Caco-2 (cell line): ENCODE data around the gene TAAR1. TPM values are rescaled to one million over a fixed set of nuclear protein-coding genes. Genes with fewer than 3 reads are reported as not detected.

ENCODE experiments used
- BruUV-seq: library from RNA; stranded (reverse); fragments of 400-500 nt; replicated peaks from 2 replicates; lab custom pipeline; 2021; lab: Mats Ljungman, UMichigan
- CTCF ChIA-PET: fragments of 300-600 bp; sonication (Branson Sonifier 250); formaldehyde crosslinking; loops from one replicate; lab custom pipeline; 2022; ENCODE audit warnings: antibody characterized with exemption; lab: Charles Lee
- POLR2A ChIA-PET: fragments of 300-600 bp; sonication (Branson Sonifier 250); formaldehyde crosslinking; loops from one replicate; lab custom pipeline; 2022; ENCODE audit warnings: antibody characterized with exemption; lab: Charles Lee
- DNase-seq, 2 experiments: peaks; one replicate each; pipeline versions ENCODE4 v3.0.0 to v3.0.0-alpha.2; 2020 to 2022
- H3K27me3 ChIP-seq: replicated peaks from 2 replicates; pipeline ENCODE4 v1.6.0; 2011; ENCODE audit warnings: low read length; ENCODE audit not compliant: control insufficient read depth, insufficient read depth
- H3K36me3 ChIP-seq: 2 replicates; pipeline ENCODE4 v1.5.1; 2011; ENCODE audit warnings: low read length; ENCODE audit not compliant: control insufficient read depth, insufficient read depth
- H3K4me1 ChIP-seq: fragments of 250-450 bp; sonication (Bioruptor Pico); 2 replicates; pipeline ENCODE4 v1.5.1; 2020; ENCODE audit warnings: mild to moderate bottlenecking
- H3K4me3 ChIP-seq: 2 replicates; pipeline ENCODE4 v1.5.1; 2011; ENCODE audit warnings: low read depth, mild to moderate bottlenecking, control low read depth, low read length
- H3K9me3 ChIP-seq: fragments of 250-450 bp; sonication (Bioruptor Pico); 2 replicates; pipeline ENCODE4 v1.5.1; 2020; ENCODE audit warnings: mild to moderate bottlenecking, moderate library complexity
- H3K27ac Mint-ChIP-seq: one replicate; pipeline ENCODE4 v1.8.0; 2022; ENCODE audit warnings: mixed read lengths; ENCODE audit not compliant: unreplicated experiment
- H3K27me3 Mint-ChIP-seq: one replicate; pipeline ENCODE4 v1.8.0; 2022; ENCODE audit warnings: mixed read lengths; ENCODE audit not compliant: insufficient read depth, unreplicated experiment
- H3K36me3 Mint-ChIP-seq: one replicate; pipeline ENCODE4 v1.8.0; 2022; ENCODE audit warnings: mild to moderate bottlenecking, mixed read lengths; ENCODE audit not compliant: insufficient read depth, unreplicated experiment
- H3K4me1 Mint-ChIP-seq: one replicate; pipeline ENCODE4 v1.8.0; 2022; ENCODE audit warnings: low read depth, mixed read lengths; ENCODE audit not compliant: unreplicated experiment
- H3K4me3 Mint-ChIP-seq: one replicate; pipeline ENCODE4 v1.8.0; 2022; ENCODE audit warnings: mild to moderate bottlenecking, moderate library complexity, mixed read lengths; ENCODE audit not compliant: unreplicated experiment
- H3K9me3 Mint-ChIP-seq: one replicate; pipeline ENCODE4 v1.8.0; 2022; ENCODE audit warnings: mixed read lengths; ENCODE audit not compliant: unreplicated experiment
- intact Hi-C: fragments of 100-400 bp; cut with micrococcal nuclease; formaldehyde crosslinking; loops from one replicate; pipeline ENCODE4 v1.10.0; 2022; ENCODE audit not compliant: unreplicated experiment
- total RNA-seq: library from RNA; stranded (reverse); gene quantifications from 2 replicates; pipeline ENCODE4 v1.2.3, GENCODE V29; 2022
- TF ChIP-seq, protein P1 (sequence below), 2 experiments: fragments of 200-600 bp in 1 of 2; IDR thresholded peaks; 1 replicate in 1 of 2; 2 replicates in 1 of 2; pipeline versions ENCODE4 v1.5.1 to v1.8.0; 2011 to 2022; ENCODE audit warnings: antibody characterized with exemption in 1 of 2, control low read depth in 1 of 2, inconsistent platforms in 1 of 2, low read depth in 1 of 2, low read length in 1 of 2, mild to moderate bottlenecking in 1 of 2, moderate library complexity in 1 of 2; ENCODE audit not compliant: insufficient read depth in 1 of 2, severe bottlenecking in 1 of 2, unreplicated experiment in 1 of 2

Gene TAAR1
- total RNA-seq, 1 experiment from 2014 or later = not detected

DNA sequence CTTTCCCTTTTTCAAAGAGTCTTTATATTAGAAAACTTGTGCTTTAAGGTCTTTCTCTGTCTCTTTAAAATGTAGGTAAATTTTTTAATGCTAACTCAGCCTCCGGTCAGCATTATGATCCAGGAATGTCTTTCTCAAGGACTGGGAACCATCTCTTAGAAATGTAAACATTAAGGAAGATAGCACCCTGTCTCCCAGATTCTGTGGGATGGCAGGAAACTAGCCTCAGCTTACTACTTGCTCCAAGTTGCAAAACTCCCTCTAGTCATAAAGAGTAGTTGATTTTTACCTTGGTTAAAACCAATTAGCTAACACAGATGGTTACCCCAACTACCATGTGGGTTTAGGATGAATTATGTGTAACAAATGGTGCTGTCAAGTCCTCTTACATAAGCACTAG is 4.7 kb upstream of the TAAR1 start:
- ChIA-PET POLR2A (no interaction called here), CTCF (no interaction called here)
- Mint-ChIP-seq H3K4me1 (peaks cover 27% of the 10 kb centered on the region), H3K4me3 (no peak overlapping the region), H3K9me3 (peaks cover 23% of the 10 kb centered on the region), H3K36me3 (peaks cover 4% of the 10 kb centered on the region), H3K27me3 (no peaks in the 10 kb centered on the region), H3K27ac (no peak overlapping the region)
- H3K4me3 ChIP-seq = no peak overlapping the region
- no TSS peak for BruUV-seq
- intact Hi-C loops = no loop called here
- H3K36me3 ChIP-seq = no peaks in the 10 kb centered on the region
- H3K9me3 ChIP-seq = no peaks in the 10 kb centered on the region
- TF ChIP-seq, protein P1, sequence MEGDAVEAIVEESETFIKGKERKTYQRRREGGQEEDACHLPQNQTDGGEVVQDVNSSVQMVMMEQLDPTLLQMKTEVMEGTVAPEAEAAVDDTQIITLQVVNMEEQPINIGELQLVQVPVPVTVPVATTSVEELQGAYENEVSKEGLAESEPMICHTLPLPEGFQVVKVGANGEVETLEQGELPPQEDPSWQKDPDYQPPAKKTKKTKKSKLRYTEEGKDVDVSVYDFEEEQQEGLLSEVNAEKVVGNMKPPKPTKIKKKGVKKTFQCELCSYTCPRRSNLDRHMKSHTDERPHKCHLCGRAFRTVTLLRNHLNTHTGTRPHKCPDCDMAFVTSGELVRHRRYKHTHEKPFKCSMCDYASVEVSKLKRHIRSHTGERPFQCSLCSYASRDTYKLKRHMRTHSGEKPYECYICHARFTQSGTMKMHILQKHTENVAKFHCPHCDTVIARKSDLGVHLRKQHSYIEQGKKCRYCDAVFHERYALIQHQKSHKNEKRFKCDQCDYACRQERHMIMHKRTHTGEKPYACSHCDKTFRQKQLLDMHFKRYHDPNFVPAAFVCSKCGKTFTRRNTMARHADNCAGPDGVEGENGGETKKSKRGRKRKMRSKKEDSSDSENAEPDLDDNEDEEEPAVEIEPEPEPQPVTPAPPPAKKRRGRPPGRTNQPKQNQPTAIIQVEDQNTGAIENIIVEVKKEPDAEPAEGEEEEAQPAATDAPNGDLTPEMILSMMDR (IDR thresholded peaks at IDR 0.05; ENCODE audit: insufficient read depth in 1 of 2, low read depth in 1 of 2, low read length in 1 of 2, severe bottlenecking in 1 of 2, unreplicated experiment in 1 of 2) = no peak
- no peaks in the 10 kb centered on the region for H3K27me3 ChIP-seq
- no peak for DNase-seq
- peaks cover 17% of the 10 kb centered on the region for H3K4me1 ChIP-seq

DNA sequence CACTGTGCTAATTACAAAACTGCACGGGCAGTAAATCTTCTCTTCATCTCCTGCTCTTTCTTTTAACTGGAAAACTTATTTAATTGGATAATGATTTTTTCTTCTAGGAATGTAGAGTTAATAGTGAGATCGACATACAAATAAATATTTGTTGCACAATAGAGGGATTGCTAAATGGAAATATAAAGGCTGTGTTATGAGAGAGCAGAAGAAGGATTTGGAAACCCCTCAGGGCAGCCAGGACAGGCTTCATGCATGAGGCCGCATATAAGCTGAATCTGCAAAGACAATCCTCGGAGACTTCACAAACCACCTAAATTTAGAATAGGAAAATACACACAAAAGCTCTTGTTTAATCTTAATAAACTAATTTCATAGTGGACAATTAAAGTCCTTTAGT is 2.9 kb upstream of the TAAR1 start:
- TF ChIP-seq, protein P1 (IDR thresholded peaks at IDR 0.05; ENCODE audit: insufficient read depth in 1 of 2, low read depth in 1 of 2, low read length in 1 of 2, severe bottlenecking in 1 of 2, unreplicated experiment in 1 of 2) = no peak
- peaks cover 27% of the 10 kb centered on the region for H3K4me1 Mint-ChIP-seq
- Histone ChIP-seq H3K4me1 (peaks cover 17% of the 10 kb centered on the region), H3K4me3 (no peak overlapping the region), H3K9me3 (no peaks in the 10 kb centered on the region; the same call in 1 of the 2 replicates), H3K27me3 (no peaks in the 10 kb centered on the region), H3K36me3 (no peaks in the 10 kb centered on the region)
- CTCF ChIA-PET = no interaction called here
- intact Hi-C loops = no loop called here
- BruUV-seq = no TSS peak
- H3K27ac Mint-ChIP-seq = no peak overlapping the region
- H3K36me3 Mint-ChIP-seq = peaks cover 4% of the 10 kb centered on the region
- H3K27me3 Mint-ChIP-seq = no peaks in the 10 kb centered on the region
- H3K9me3 Mint-ChIP-seq = peaks cover 23% of the 10 kb centered on the region
- H3K4me3 Mint-ChIP-seq = no peak overlapping the region
- POLR2A ChIA-PET = no interaction called here
- no peak for DNase-seq

DNA sequence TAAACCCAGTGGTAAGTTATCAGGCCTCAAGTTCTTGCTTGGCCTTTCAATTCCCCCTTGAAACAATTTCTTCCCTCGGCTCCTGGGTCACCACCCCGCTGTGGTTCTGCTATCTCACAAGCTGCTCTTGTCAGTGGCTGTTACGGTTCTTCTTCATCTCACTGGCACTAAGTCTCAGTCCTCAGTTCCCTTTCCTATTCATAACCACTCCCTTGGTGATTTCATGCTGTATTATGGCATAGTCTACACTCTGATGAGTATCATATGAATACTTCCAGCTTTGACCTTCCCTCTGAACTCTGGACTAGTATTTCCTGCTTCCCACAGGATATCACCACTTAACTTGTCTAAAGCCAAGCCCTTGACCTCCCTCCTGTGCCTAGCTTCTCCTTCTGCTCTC is 7.9 kb downstream of the TAAR1 start:
- no peaks in the 10 kb centered on the region for H3K9me3 ChIP-seq
- ChIA-PET POLR2A (no interaction called here), CTCF (no interaction called here)
- no peak overlapping the region for H3K4me3 ChIP-seq
- H3K4me1 Mint-ChIP-seq = no peaks in the 10 kb centered on the region
- H3K27ac Mint-ChIP-seq = no peak overlapping the region
- no peak for DNase-seq
- intact Hi-C loops = no loop called here
- no peaks in the 10 kb centered on the region for H3K36me3 Mint-ChIP-seq
- no peaks in the 10 kb centered on the region for H3K9me3 Mint-ChIP-seq
- no TSS peak for BruUV-seq
- no peaks in the 10 kb centered on the region for H3K36me3 ChIP-seq
- no peaks in the 10 kb centered on the region for H3K4me1 ChIP-seq
- no peak overlapping the region for H3K4me3 Mint-ChIP-seq
- TF ChIP-seq, protein P1 (IDR thresholded peaks at IDR 0.05; ENCODE audit: insufficient read depth in 1 of 2, low read depth in 1 of 2, low read length in 1 of 2, severe bottlenecking in 1 of 2, unreplicated experiment in 1 of 2) = no peak
- H3K27me3 Mint-ChIP-seq = no peaks in the 10 kb centered on the region
- H3K27me3 ChIP-seq = no peaks in the 10 kb centered on the region
